Measurements from ENCODE around the gene CTNNAL1. TPM values are rescaled to one million over a fixed set of nuclear protein-coding genes. Genes with fewer than 3 reads are reported as not detected.

Gene CTNNAL1
- total RNA-seq, 4 donors from 2014 or later, result 4.4 to 40.4 (median 6.2) TPM

- no peak overlapping the region for H3K4me3 ChIP-seq
- TF ChIP-seq CTCF (IDR thresholded peaks at IDR 0.05) (no peak), POLR2A (IDR thresholded peaks at IDR 0.05) (no peak)
- no peaks in the 10 kb centered on the region for H3K9me3 ChIP-seq
- no peaks in the 10 kb centered on the region for H3K36me3 ChIP-seq
- H3K27ac ChIP-seq, result peak overlapping the region in 1 of 4 donors; percentile 21
- no peaks in the 10 kb centered on the region for H3K4me1 ChIP-seq
- no peak for DNase-seq
- H3K27me3 ChIP-seq, result no peaks in the 10 kb centered on the region
These were observed 16.2 kb downstream of the CTNNAL1 start for GRCh38 chr9:108997112-108997511.

GRCh38 chr9:108996643-108997042 is 16.7 kb downstream of the CTNNAL1 start:
- DNase-seq, result no peak
- Histone ChIP-seq H3K27ac (no peak overlapping the region), H3K4me3 (no peak overlapping the region), H3K4me1 (no peaks in the 10 kb centered on the region), H3K9me3 (no peaks in the 10 kb centered on the region), H3K36me3 (no peaks in the 10 kb centered on the region), H3K27me3 (no peaks in the 10 kb centered on the region)
- TF ChIP-seq CTCF (IDR thresholded peaks at IDR 0.05) (no peak), POLR2A (IDR thresholded peaks at IDR 0.05) (no peak)

GRCh38 chr9:108994695-108995094 is 18.6 kb downstream of the CTNNAL1 start:
- DNase-seq, result no peak
- H3K4me3 ChIP-seq, result no peak overlapping the region
- H3K4me1 ChIP-seq, result no peaks in the 10 kb centered on the region
- no peak for TF ChIP-seq POLR2A (IDR thresholded peaks at IDR 0.05)
- no peak for TF ChIP-seq CTCF (IDR thresholded peaks at IDR 0.05)
- H3K27ac ChIP-seq, result no peak overlapping the region
- H3K36me3 ChIP-seq, result no peaks in the 10 kb centered on the region
- H3K27me3 ChIP-seq, result no peaks in the 10 kb centered on the region
- no peaks in the 10 kb centered on the region for H3K9me3 ChIP-seq

- TF ChIP-seq CTCF (IDR thresholded peaks at IDR 0.05) (no peak), POLR2A (IDR thresholded peaks at IDR 0.05) (no peak)
- DNase-seq, result no peak
- H3K27me3 ChIP-seq, result no peaks in the 10 kb centered on the region
These were observed 21.8 kb downstream of the CTNNAL1 start for GRCh38 chr9:108991479-108991878.

GRCh38 chr9:108983885-108984284 is 29.4 kb downstream of the CTNNAL1 start:
- no peak for DNase-seq
- no peaks in the 10 kb centered on the region for H3K36me3 ChIP-seq
- no peak overlapping the region for H3K4me3 ChIP-seq
- TF ChIP-seq POLR2A (IDR thresholded peaks at IDR 0.05) (no peak), CTCF (IDR thresholded peaks at IDR 0.05) (no peak)
- no peaks in the 10 kb centered on the region for H3K27me3 ChIP-seq
- no peak overlapping the region for H3K27ac ChIP-seq
- H3K4me1 ChIP-seq, result no peaks in the 10 kb centered on the region
- no peaks in the 10 kb centered on the region for H3K9me3 ChIP-seq

More at GRCh38 chr9:108991479-108991878, 21.8 kb downstream of the CTNNAL1 start:
- Histone ChIP-seq H3K27ac (no peak overlapping the region), H3K4me3 (no peak overlapping the region), H3K9me3 (no peaks in the 10 kb centered on the region), H3K36me3 (no peaks in the 10 kb centered on the region), H3K4me1 (no peaks in the 10 kb centered on the region)

GRCh38 chr9:108980893-108981292 is 32.4 kb downstream of the CTNNAL1 start:
- Histone ChIP-seq H3K27me3 (no peaks in the 10 kb centered on the region), H3K27ac (no peak overlapping the region), H3K4me1 (no peaks in the 10 kb centered on the region), H3K9me3 (no peaks in the 10 kb centered on the region), H3K36me3 (no peaks in the 10 kb centered on the region), H3K4me3 (no peak overlapping the region)
- DNase-seq, result no peak
- TF ChIP-seq POLR2A (IDR thresholded peaks at IDR 0.05) (no peak), CTCF (IDR thresholded peaks at IDR 0.05) (no peak)
